Measurements from ENCODE around the gene TCEAL7.
A peak's percentile ranks its signal among the peaks of the same experiment; 100 is the strongest.
"Not testable (repeated sequence)": the region's sequence is repeated elsewhere in the genome, so short reads cannot be mapped to it uniquely, and the experiment has no call there.

TCEAL7 gene

DNA sequence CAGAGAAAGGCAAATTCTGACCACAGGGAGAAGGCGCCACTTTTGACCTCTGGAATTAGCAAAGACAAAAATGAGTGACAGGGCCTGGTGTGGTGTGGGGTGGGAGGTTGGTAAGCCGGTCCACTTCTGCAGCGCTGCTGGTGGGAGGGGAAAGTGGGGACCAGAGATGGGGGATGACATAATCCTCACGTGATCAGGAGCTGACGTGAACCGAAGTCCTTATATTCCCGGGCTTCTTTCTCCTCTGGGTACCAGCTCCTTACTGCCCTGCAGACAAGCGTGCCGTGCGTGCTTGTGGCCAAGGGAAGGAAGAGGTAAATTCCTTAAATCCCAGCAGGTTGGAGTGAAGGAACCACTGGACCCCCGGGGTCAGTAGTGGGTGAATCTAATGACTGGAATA lies at the start of gene TCEAL7:
TCEAL7 (plus strand) TSS at position 249 of the 400 bp plus-strand sequence. CDS start 1,165 bp downstream, outside the sequence.
- DNase-seq, result no peak

- no peak for DNase-seq
These were observed 36.9 kb upstream of the TCEAL7 start for GRCh38 chrX:103293118-103293517.

DNA sequence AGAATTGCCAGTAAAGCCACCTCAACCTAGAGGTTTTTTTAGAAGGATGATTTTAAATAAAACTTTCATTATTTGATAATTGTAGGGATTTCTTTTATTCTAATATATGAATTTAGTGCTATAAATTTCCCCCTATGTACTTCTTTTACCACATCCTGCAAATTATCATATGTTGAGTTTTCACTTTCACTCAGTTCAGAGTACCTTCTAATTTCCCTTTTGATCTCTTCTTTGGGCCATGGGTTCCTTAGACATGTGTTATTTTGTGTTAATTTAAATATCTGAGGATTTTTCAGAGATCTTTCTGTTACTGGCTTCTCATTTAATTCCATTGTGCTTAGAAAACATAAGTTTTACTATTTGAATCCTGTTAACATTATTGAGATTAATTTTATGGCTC lies 25.3 kb upstream of the TCEAL7 start:
- no peak for DNase-seq

DNA sequence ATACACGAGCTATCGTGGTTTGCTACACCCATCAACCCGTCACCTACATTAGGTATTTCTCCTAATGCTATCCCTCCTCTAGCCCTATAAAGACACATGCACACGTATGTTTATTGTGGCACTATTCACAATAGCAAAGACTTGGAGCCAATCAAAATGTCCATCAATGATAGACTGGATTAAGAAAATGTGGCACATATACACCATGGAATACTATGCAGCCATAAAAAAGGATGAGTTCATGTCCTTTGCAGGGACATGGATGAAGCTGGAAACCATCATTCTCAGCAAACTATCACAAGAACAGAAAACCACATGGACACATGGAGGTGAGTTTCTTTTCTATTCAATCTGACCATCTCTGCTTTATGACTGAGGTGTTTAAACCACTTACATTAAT lies 24.4 kb upstream of the TCEAL7 start:
- not testable (repeated sequence) for DNase-seq

DNA sequence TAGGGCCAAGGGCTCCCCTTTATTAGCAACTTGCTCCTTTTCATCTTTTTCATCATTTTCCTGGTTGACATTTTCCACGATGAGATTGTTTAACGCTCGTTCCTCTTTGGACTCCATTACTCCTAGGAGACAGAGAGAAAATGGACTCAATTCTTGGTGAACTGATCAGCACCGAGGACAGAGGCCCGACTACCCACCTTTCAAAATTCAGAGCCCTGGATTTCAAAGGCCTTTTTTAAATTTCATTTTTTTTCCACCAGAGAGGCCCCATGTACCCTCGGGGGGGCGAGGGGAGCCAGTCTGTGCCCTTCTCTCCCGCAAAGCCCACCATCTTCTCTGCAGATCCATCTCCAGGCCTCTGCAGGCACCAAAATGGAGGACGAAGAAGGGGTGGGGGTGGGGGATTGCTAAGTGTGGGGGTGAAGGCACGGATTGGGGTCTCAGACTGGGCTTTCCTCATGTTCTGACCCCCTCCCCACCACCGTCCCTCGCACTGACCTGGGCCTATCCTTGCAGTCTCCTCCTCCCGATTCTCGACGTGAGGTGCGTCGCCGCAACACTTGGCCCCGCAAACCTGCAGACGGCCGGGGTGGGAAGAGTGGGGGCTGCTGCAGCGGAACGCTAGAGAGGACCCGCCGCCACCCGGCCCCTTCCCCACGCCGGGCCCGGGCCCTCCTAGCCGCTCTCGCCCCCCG lies 20.0 kb upstream of the TCEAL7 start:
- DNase-seq, result no peak

- peak; percentile 2 for DNase-seq
These were observed 19.3 kb upstream of the TCEAL7 start, which contains the start of gene BEX2 for GRCh38 chrX:103310555-103311398. Gene BEX2 (minus strand): TSS chrX:103310990. CDS start chrX:103309976, 1,014 bp downstream.

- DNase-seq, result no peak
These were observed 18.6 kb upstream of the TCEAL7 start for GRCh38 chrX:103311399-103311780.

- DNase-seq, result no peak
These were observed 746 bp downstream of the TCEAL7 start for GRCh38 chrX:103330681-103331288.

DNA sequence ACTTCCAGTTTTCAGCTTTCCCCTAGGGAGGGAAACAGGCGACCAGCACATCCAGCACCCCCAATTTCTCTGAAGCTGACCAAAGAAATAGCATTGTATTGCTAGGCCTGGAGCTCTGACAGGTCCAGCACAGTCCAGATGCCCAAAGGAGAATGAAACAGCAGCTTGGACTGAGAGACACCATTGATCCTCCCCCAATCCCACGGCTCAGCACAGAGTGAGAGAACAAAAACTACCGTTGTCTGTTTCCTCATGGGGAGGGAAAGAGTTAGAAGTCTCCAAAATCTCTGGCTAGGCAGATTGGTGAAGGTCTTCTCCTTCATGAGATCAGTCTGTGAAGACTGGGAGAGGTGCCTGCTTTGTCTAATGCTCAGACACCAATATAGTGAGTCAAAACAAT lies 8.6 kb downstream of the TCEAL7 start:
- no peak for DNase-seq

GRCh38 chrX:103343105-103343504 lies 13.1 kb downstream of the TCEAL7 start:
- no peak for DNase-seq

DNA sequence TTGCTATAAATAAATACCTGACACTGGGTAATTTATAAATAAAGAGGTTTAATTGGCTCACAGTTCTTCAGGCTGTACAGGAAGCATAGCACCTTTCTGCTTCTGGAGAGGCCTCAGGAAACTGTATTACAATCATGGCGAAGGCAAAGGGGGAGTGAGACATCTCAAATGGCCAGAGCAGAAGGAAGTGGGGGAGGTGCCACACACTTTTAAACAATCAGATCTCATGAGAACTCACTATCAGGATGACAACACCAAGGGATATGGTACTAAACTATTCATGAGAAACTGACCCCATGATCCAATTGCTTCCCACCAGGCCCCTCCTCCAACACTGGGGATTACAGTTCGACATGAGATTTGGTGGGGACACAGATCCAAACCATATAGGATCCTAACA lies 14.6 kb downstream of the TCEAL7 start:
- DNase-seq, result no peak

DNA sequence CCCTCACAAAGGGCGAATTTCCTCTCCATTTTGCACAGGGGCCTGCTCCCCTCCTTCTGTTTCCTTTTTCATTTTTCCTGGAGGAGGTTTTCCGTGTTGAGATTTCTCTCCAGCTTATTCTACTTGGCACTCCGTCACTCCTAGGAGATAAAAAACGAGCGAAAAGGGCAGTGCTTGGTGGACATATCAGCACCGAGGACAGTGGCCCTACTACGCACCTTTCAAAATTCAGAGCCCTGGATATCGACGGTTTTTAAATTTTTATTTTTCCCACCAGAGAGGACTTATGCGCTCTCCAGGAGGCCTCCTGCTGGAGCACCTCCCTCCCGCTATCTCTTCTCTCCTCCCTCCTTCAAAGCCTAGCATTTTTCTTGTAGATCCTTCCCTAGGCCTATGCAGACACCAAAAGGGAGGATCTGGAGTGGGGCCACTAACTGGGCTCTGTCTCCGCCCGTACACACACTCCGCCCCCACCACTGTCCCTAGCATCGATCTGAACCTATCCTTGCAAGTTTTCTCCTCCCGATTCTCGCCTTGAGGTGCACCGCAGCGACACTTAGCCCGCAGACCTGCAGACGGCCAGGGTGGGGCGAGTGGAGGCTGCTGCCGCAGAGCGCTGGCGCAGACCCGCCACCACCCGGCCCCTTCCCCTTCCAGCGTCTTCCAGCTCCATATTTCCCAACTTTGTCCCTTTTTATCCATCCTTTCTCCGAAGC lies 17.8 kb downstream of the TCEAL7 start:
- no peak for DNase-seq

GRCh38 chrX:103356130-103356798 lies 26.2 kb downstream of the TCEAL7 start, which contains the start of gene TCEAL9:
Gene TCEAL9 (plus strand): TSS chrX:103356506. CDS start chrX:103357685, 1,179 bp downstream.
- no peak for DNase-seq

DNA sequence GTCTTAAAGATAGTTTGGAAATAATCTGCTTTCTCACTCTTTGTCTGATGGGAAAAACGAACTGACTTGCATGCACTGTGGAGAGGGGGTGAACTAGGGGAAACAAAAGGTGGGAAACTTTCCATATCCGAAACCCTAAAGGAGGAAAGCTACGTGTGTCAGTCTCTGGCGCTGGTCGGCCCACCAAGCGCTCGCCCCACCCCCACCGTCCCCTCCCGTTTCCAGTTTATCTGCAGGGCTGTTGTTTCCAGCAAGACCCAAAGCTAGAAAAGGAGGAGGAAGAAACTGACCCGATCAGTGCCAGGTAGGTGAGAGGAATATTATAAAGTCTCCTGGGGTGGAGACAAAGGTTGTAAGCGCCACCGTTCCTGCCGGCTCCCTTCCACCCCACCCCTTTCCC lies 26.8 kb downstream of the TCEAL7 start:
- DNase-seq, result no peak

GRCh38 chrX:103357871-103358270 lies 27.8 kb downstream of the TCEAL7 start:
- no peak for DNase-seq

- DNase-seq, result not testable (repeated sequence)
These were observed 29.6 kb downstream of the TCEAL7 start for GRCh38 chrX:103359605-103360004.

DNA sequence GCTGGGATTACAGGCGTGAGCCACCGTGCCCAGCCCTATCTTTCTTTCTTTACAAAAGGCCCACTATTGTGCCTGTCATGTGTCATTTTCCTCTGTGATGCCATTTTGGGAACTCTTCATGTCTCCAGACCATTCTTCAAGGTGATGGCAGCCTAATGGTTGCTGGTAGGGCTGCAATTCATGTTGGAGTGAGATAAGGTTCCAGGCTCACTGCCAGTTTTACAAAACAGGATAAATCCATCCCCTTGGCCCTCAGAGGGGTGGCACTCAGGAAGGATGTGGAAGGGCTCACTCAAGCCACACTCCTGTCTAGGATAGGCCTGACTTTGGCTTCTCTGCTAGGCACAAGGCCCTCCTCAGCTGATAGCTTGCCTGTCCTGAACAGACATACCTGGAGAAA lies 30.1 kb downstream of the TCEAL7 start:
- no peak for DNase-seq

GRCh38 chrX:103360916-103361315 lies 30.9 kb downstream of the TCEAL7 start:
- DNase-seq, result no peak

DNA sequence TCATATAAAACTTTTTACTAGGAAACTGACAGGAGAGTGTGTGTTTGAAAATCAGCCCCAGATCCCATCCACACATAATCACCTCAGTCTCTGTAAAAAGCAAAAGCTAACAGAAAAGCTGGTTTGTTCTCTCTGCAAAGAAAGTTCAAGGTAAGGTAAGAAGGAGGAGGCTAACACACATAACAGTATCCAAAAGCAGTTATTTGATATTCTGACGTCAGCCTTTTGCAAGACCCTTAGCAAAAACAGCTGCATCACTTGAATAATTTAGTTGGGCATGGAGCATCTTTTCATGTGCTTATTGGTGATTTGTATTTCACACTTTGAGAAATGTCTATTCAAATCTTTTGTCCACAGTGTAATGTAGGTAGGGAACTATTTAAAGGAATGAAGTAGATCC lies 31.8 kb downstream of the TCEAL7 start:
- no peak for DNase-seq

DNA sequence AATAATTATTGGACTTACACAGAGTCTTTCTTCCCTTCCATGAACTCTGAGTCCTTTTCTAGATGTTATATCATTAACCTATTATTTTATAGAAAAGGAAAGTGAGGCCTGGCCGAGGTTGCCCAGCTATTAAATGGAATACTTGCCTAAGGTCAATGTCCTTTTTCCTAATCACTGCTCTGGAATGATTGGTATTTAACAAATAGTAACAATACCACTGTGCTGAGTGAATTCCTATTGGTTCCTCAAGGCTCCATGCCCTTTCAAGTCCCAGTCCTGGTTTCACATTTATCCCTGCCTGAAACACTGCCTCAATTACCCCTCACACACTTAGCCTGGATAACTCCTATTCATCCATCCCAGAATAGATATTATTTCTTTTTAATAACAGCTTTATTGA lies 32.4 kb downstream of the TCEAL7 start:
- no peak for DNase-seq

DNA sequence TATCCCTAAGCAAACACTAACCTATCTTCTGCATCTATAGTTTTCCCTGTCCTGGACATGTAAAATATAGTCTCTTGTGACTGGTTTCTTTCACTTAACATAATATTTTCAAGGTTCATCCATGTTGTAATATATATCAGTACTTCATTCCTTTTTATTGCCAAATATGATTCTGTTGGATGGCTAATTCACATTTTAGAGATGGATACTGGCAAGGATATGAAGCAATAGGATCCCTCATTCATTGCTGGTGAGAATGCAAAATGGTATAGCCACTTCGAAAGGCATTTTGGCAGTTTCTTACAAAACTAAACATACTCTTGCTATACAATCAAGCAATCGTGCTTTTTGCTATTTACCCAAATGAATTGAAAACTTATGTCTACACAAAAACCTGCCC lies 33.0 kb downstream of the TCEAL7 start:
- DNase-seq, result no peak

- no peak for DNase-seq
These were observed 37.5 kb downstream of the TCEAL7 start for GRCh38 chrX:103367502-103367901.
